Activated naive CD4-positive, alpha-beta T cell treated with anti-CD3 and anti-CD28 coated beads for 36 hours (primary cell): ENCODE results near the gene BLZF1. TPM values are rescaled to one million over a fixed set of nuclear protein-coding genes. Genes with fewer than 3 reads are reported as not detected.
"Not testable (repeated sequence)": the region's sequence is repeated elsewhere in the genome, so short reads cannot be mapped to it uniquely, and the experiment has no call there.

Experiments used
- CTCF ChIA-PET: fragments of 350-600 bp; sonication (Branson Sonifier 250); formaldehyde crosslinking; loops from one replicate; lab custom pipeline; 2021; ENCODE audit warnings: antibody characterized with exemption; lab: Charles Lee
- DNase-seq: peaks from one replicate; pipeline ENCODE4 v3.0.0-alpha.2; 2020
- H3K27ac Mint-ChIP-seq: one replicate; pipeline ENCODE4 v1.8.0; 2021; ENCODE audit warnings: mild to moderate bottlenecking, mixed read lengths
- H3K27me3 Mint-ChIP-seq: one replicate; pipeline ENCODE4 v1.8.0; 2021; ENCODE audit warnings: low read depth, mixed read lengths
- H3K36me3 Mint-ChIP-seq: one replicate; pipeline ENCODE4 v1.8.0; 2021; ENCODE audit warnings: low read depth, mixed read lengths
- H3K4me1 Mint-ChIP-seq: one replicate; pipeline ENCODE4 v1.8.0; 2021; ENCODE audit warnings: low read depth, mixed read lengths
- H3K4me3 Mint-ChIP-seq: one replicate; pipeline ENCODE4 v1.8.0; 2021; ENCODE audit warnings: mild to moderate bottlenecking, moderate library complexity, mixed read lengths
- H3K9me3 Mint-ChIP-seq: one replicate; pipeline ENCODE4 v1.8.0; 2021; ENCODE audit warnings: mixed read lengths
- intact Hi-C: fragments of 100-400 bp; cut with micrococcal nuclease; formaldehyde crosslinking; loops from one replicate; pipeline ENCODE4 v1.15.1; 2023
- total RNA-seq, 2 experiments: library from RNA; stranded (reverse); gene quantifications; one replicate each; pipeline ENCODE4 v1.2.3, GENCODE V29; 2021

Gene BLZF1
- total RNA-seq, 2 experiments from 2014 or later = 5.6 to 6.0 TPM

DNA sequence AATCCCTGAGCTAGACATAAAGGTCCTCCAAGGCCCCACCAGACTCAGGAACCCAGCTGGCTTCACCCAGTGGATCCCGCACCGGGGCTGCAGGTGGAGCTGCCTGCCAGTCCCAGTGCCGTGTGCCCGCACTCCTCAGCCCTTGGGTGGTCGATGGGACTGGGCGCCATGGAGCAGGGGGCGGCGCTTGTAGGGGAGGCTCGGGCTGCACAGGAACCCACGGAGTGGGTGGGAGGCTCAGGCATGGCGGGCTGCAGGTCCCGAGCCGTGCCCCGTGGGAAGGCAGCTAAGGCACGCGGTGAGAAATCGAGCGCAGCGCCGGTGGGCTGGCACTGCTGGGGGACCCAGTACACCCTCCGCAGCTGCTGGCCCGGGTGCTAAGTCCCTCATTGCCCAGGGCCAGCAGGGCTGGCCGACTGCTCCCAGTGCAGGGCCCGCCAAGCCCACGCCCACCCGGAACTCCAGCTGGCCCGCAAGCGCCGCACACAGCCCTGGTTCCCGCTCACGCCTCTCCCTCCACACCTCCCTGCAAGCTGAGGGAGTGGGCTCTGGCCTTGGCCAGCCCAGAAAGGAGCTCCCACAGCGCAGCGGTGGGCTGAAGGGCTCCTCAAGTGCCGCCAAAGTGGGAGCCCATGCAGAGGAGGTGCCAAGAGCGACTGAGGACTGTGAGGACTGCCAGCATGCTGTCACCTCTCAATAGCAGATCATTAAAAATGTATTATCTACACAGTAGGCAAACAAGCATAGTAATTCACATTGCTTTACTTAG, 30.9 kb upstream of the BLZF1 start:
- H3K4me1 Mint-ChIP-seq = peaks cover 13% of the 10 kb centered on the region
- H3K27ac Mint-ChIP-seq, intact Hi-C loops, H3K27me3 Mint-ChIP-seq, CTCF ChIA-PET, H3K4me3 Mint-ChIP-seq, DNase-seq: not testable (repeated sequence)
- peaks cover 16% of the 10 kb centered on the region for H3K9me3 Mint-ChIP-seq
- H3K36me3 Mint-ChIP-seq = peaks cover 12% of the 10 kb centered on the region

DNA sequence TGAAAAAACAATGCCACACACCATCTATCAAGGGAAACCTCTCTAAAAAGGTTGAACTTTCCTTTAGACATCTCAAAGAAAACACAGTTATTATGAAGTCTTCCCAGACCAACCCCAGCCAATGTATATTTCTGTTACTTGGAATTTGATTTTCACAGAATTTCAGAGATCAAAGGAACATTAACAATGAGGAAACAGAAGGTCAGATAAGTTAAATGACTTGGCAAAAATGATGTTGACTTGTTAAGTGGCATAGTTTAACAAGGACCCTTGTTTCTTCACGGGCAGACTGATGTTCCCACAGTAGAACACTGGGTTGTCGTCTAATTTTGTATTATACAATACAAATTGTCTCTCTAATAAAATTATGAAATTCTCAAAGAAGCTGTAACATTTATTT, 29.4 kb upstream of the BLZF1 start:
- no peaks in the 10 kb centered on the region for H3K27me3 Mint-ChIP-seq
- CTCF ChIA-PET = interaction anchor here (1.1 kb wide), 1 partner anchor 35 kb away, joined by 3 read pairs; no protein-coding TSS in a partner anchor

DNA sequence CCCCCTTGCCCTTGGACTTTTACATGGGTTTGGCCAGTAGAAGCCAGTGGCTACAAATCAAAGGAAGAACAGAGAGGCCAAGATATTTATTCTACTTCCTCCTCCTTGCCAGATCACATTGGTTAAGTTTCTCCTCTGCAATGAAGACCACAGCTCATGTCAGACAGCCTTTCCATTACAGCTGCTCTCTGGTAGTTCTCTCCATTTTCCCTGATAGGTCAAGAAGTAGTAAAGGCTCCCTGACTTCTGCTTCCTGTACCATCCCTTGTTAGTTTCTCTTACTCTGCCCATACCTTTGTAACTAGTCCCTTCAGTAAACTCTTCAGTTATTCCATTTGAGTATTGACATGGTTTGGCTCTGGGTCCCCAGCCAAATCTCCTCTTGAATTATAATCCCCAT, 28.2 kb upstream of the BLZF1 start:
- peaks cover 12% of the 10 kb centered on the region for H3K36me3 Mint-ChIP-seq
- H3K4me3 Mint-ChIP-seq = no peak overlapping the region
- no peak overlapping the region for H3K27ac Mint-ChIP-seq
- intact Hi-C loops = no loop called here
- H3K4me1 Mint-ChIP-seq = peaks cover 13% of the 10 kb centered on the region
- H3K27me3 Mint-ChIP-seq = no peaks in the 10 kb centered on the region
- CTCF ChIA-PET = interaction anchor here (1.1 kb wide), 1 partner anchor 36 kb away, joined by 3 read pairs; no protein-coding TSS in a partner anchor
- no peak for DNase-seq
- H3K9me3 Mint-ChIP-seq = peaks cover 15% of the 10 kb centered on the region

More for the DNA sequence above, 29.4 kb upstream of the BLZF1 start:
- peaks cover 12% of the 10 kb centered on the region for H3K36me3 Mint-ChIP-seq
- H3K4me3 Mint-ChIP-seq = no peak overlapping the region
- H3K9me3 Mint-ChIP-seq = peaks cover 16% of the 10 kb centered on the region
- DNase-seq = no peak
- H3K4me1 Mint-ChIP-seq = peaks cover 13% of the 10 kb centered on the region
- intact Hi-C loops = no loop called here
- H3K27ac Mint-ChIP-seq = no peak overlapping the region

- H3K9me3 Mint-ChIP-seq = peaks cover 10% of the 10 kb centered on the region
- no peaks in the 10 kb centered on the region for H3K27me3 Mint-ChIP-seq
- no peak overlapping the region for H3K4me3 Mint-ChIP-seq
- DNase-seq = no peak
- no peak overlapping the region for H3K27ac Mint-ChIP-seq
- H3K4me1 Mint-ChIP-seq = peaks cover 13% of the 10 kb centered on the region
- CTCF ChIA-PET = interaction anchor here (0.6 to 1.3 kb wide), 3 partner anchors 20 to 738 kb away, joined by 3 to 4 read pairs (median 3); no protein-coding TSS in a partner anchor
- peaks cover 7% of the 10 kb centered on the region for H3K36me3 Mint-ChIP-seq
- intact Hi-C loops = no loop called here
Observed at GRCh38 chr1:169340882-169341281, 27.1 kb upstream of the BLZF1 start.

DNA sequence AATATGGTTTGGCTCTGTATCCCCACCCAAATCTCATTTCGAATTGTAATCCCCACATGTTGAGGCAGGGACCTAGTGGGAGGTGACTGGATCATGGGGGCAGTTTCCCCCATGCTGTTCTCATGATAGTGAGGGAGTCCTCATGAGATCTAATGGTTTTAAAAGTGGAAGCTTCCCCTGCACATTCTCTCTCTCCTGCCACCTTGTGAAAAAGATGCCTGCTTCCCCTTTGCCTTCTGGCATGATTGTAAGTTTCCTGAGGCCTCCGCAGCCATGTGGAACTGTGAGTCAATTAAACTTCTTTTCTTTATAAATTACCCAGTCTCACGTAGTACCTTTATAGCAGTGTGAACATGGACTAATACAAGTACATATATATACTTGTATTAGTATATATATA, 25.9 kb upstream of the BLZF1 start:
- H3K9me3 Mint-ChIP-seq, intact Hi-C loops, H3K36me3 Mint-ChIP-seq, DNase-seq, H3K27me3 Mint-ChIP-seq, H3K4me3 Mint-ChIP-seq, H3K27ac Mint-ChIP-seq: not testable (repeated sequence)
- CTCF ChIA-PET = interaction anchor here (1.3 kb wide), 1 partner anchor 739 kb away, joined by 4 read pairs; no protein-coding TSS in a partner anchor
- peaks cover 13% of the 10 kb centered on the region for H3K4me1 Mint-ChIP-seq

- Mint-ChIP-seq H3K4me1 (peaks cover 1% of the 10 kb centered on the region), H3K27me3 (no peaks in the 10 kb centered on the region), H3K4me3 (no peak overlapping the region), H3K36me3 (no peaks in the 10 kb centered on the region), H3K9me3 (no peaks in the 10 kb centered on the region), H3K27ac (no peak overlapping the region)
- intact Hi-C loops = no loop called here
- DNase-seq = no peak
- CTCF ChIA-PET = interaction anchor here (1.0 kb wide), 1 partner anchor 742 kb away, joined by 3 read pairs; no protein-coding TSS in a partner anchor
Observed at GRCh38 chr1:169345511-169345910, 22.5 kb upstream of the BLZF1 start.

DNA sequence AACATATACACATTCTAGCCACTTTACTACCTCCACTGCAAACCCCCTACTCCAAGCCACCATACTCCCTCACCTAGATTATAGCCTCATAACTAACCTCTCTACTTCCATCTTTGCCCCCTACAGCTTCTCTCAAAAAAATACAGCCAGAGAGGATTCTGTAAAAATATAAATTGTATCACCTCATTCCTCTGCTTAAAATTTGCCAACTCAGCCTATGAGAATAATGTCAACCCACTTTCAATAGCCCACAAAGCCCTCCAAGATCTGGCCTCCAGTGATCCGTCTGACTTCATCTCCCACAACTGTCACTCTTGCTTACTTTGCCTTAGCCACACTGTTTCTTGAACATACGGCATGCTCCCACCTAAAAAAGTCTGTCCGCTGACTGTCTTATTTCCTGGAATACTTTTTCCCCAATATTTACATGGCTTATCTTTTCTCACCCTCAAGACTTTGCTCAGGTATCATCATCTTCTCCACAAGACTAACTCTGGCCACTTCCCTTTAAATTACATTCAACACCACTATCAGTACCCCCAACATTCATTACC, 21.9 kb upstream of the BLZF1 start:
- Mint-ChIP-seq H3K27ac (no peak overlapping the region), H3K9me3 (no peaks in the 10 kb centered on the region)
- intact Hi-C loops = no loop called here

DNA sequence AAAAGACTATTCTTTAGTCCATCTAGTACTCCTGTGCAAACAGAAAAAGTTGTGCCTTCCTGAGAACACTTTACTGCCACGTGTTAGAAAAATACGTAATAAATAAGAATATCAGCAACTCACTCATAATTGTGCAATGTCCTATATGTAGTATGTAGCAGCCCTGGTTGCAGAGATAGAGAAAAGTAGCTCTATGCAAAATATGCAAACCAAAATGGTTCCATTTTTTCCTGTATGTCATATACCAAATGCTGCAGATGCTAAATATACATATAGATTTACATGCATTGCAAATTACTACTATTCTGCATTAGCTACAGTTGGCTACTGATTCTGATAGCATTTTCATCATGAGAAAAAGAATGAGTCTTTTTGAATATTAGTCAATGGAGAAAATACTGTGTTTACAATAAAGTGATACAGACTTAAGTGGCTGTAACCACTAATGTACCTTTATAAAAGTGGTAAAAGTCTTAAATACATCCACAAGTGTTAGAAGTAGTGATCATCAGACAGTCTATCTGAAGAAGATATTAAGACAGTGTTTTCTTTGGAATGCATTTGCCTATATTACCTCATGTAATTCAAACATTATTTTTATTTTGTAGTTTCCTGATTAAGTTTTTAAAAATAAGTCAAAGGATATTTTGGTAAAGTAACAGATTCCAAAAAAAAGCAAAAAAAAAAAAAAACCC, 20.2 kb upstream of the BLZF1 start:
- intact Hi-C loops = loop anchor here (1.0 to 2.0 kb wide), 5 partner anchors 241 to 1006 kb away; partner anchors contain the start of gene ATP1B1
- CTCF ChIA-PET = interaction anchor here (0.6 to 4.0 kb wide), 24 partner anchors 10 to 1005 kb away, joined by 3 to 31 read pairs (median 4); no protein-coding TSS in a partner anchor
- H3K4me3 Mint-ChIP-seq = no peak overlapping the region
- H3K9me3 Mint-ChIP-seq = no peaks in the 10 kb centered on the region
- DNase-seq = no peak
- H3K4me1 Mint-ChIP-seq = peaks cover 9% of the 10 kb centered on the region
- H3K36me3 Mint-ChIP-seq = no peaks in the 10 kb centered on the region
- H3K27me3 Mint-ChIP-seq = no peaks in the 10 kb centered on the region
- no peak overlapping the region for H3K27ac Mint-ChIP-seq

More for the DNA sequence above, 21.9 kb upstream of the BLZF1 start:
- CTCF ChIA-PET = interaction anchor here (1.0 kb wide), 1 partner anchor 743 kb away, joined by 3 read pairs; no protein-coding TSS in a partner anchor
- Mint-ChIP-seq H3K36me3 (no peaks in the 10 kb centered on the region), H3K4me3 (no peak overlapping the region), H3K27me3 (no peaks in the 10 kb centered on the region), H3K4me1 (no peaks in the 10 kb centered on the region)
- no peak for DNase-seq

GRCh38 chr1:169348383-169349036, 19.5 kb upstream of the BLZF1 start:
- Mint-ChIP-seq H3K4me1 (peaks cover 9% of the 10 kb centered on the region), H3K27me3 (no peaks in the 10 kb centered on the region), H3K4me3 (no peak overlapping the region), H3K9me3 (no peaks in the 10 kb centered on the region), H3K27ac (no peak overlapping the region), H3K36me3 (no peaks in the 10 kb centered on the region)
- intact Hi-C loops = loop anchor here (1.0 to 2.0 kb wide), 5 partner anchors 242 to 1006 kb away; partner anchors contain the start of gene ATP1B1
- CTCF ChIA-PET = interaction anchor here (0.6 to 4.0 kb wide), 28 partner anchors 9 to 1006 kb away, joined by 3 to 31 read pairs (median 3); no protein-coding TSS in a partner anchor
- DNase-seq = peak; percentile 31

GRCh38 chr1:169360415-169360814, 7.6 kb upstream of the BLZF1 start:
- peaks cover 32% of the 10 kb centered on the region for H3K4me1 Mint-ChIP-seq
- no peak for DNase-seq
- intact Hi-C loops = no loop called here
- H3K4me3 Mint-ChIP-seq = no peak overlapping the region
- no peaks in the 10 kb centered on the region for H3K27me3 Mint-ChIP-seq
- CTCF ChIA-PET = interaction anchor here (0.6 to 1.9 kb wide), 3 partner anchors 10 to 757 kb away, joined by 3 to 4 read pairs (median 4); no protein-coding TSS in a partner anchor
- H3K9me3 Mint-ChIP-seq = no peaks in the 10 kb centered on the region
- H3K36me3 Mint-ChIP-seq = no peaks in the 10 kb centered on the region
- no peak overlapping the region for H3K27ac Mint-ChIP-seq

DNA sequence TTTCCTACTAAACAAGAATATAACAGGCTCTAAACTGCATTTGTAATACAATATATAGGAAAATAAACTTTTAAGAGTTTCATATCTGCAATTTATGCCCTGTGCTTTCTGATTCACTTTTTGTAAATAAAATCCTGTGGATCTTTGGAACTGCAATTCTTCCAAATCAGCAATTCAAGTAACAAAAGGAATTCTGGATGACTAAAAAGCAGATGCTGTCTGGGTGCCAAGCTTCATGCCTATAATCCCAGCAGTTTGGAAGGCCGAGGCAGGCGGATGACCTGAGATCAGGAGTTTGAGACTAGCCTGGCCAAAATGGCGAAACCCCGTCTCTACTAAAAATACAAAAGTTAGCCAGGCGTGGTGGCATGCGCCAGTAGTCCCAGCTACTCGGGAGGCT, 6.7 kb upstream of the BLZF1 start:
- CTCF ChIA-PET = interaction anchor here (0.5 to 1.0 kb wide), 3 partner anchors 20 to 1014 kb away, joined by 3 read pairs; no protein-coding TSS in a partner anchor
- no peaks in the 10 kb centered on the region for H3K9me3 Mint-ChIP-seq
- peaks cover 32% of the 10 kb centered on the region for H3K4me1 Mint-ChIP-seq
- DNase-seq = no peak
- H3K36me3 Mint-ChIP-seq = no peaks in the 10 kb centered on the region
- no peaks in the 10 kb centered on the region for H3K27me3 Mint-ChIP-seq
- H3K4me3 Mint-ChIP-seq = no peak overlapping the region
- H3K27ac Mint-ChIP-seq = no peak overlapping the region
- intact Hi-C loops = no loop called here
